Measurements from ENCODE around the gene MEAF6. TPM values are rescaled to one million over a fixed set of nuclear protein-coding genes. Genes with fewer than 3 reads are reported as not detected.
A peak's percentile ranks its signal among the peaks of the same experiment; 100 is the strongest.

MEAF6 gene
- total and polyA plus RNA-seq, 2 of the 8 experiments (the other 6 are each of a cell fraction or from before 2014, with no cell fraction given) = 23.0 to 38.8 TPM

DNA sequence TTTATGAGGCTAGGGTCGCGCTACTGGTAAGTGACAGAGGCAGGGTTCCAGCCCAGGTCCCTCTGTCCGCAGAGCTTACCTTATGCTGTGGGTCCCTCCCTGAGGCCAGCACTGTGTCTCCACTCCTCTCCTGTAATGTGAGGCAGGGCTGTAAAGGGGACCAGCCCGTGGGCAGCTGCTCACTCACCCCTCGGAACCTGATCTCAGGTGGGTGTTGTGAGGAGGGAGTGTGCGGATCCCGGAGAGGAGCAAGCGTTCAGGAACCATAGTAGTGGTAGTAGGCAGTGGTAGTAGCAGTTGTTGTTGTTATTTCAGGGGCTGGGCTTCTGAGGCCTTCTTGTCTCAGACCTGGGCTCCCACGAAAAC lies 38.5 kb downstream of the MEAF6 start:
- H2AFZ ChIP-seq (ENCODE audit: low read length) = no peak overlapping the region
- H3K23ac ChIP-seq (ENCODE audit: insufficient read length) = no peak overlapping the region
- H3K14ac ChIP-seq (ENCODE audit: insufficient read length) = no peak overlapping the region
- H3K56ac ChIP-seq (replicated peaks; ENCODE audit: insufficient read length, low read depth, low read length) = no peak overlapping the region
- H3K23me2 ChIP-seq (ENCODE audit: low read depth, low read length) = peaks cover 8% of the 10 kb centered on the region
- H3K79me1 ChIP-seq (ENCODE audit: low read depth, low read length) = peaks cover 8% of the 10 kb centered on the region
- no peak overlapping the region for H2BK12ac ChIP-seq (ENCODE audit: low read depth, low read length)
- POLR2A ChIA-PET (ENCODE audit: partially characterized antibody) = interaction anchor here (1.2 to 5.7 kb wide), 7 partner anchors 9 to 215 kb away, joined by 4 to 68 read pairs (median 9); partner anchors contain the start of genes DNALI1 and MEAF6
- peaks cover 6 to 21% (median 15%) of the 10 kb centered on the region in 4 experiments; a peak in 7 of 8 replicates for H3K36me3 ChIP-seq (ENCODE audit: control insufficient read depth in 2 of 4, insufficient read depth in 4 of 4, low read length in 3 of 4)
- peaks cover 1 to 13% (median 9%) of the 10 kb centered on the region in 4 experiments; a peak in 6 of 7 replicates for H3K27me3 ChIP-seq (replicated peaks in 1 of 4; ENCODE audit: control insufficient read depth in 3 of 4, extremely low read depth in 1 of 4, insufficient read depth in 3 of 4, low read length in 3 of 4)
- no peak overlapping the region for H2BK20ac ChIP-seq (ENCODE audit: low read length)
- H4K20me1 ChIP-seq (replicated peaks in 1 of 2; ENCODE audit: control insufficient read depth in 1 of 2, insufficient read depth in 2 of 2, low read length in 2 of 2) = peaks cover 0 to 20% of the 10 kb centered on the region in 2 experiments
- DNase-seq (ENCODE audit: low read depth in 1 of 2, low spot score in 2 of 2) = no peak
- CTCF ChIA-PET (ENCODE audit: partially characterized antibody) = interaction anchor here (0.9 to 17.4 kb wide), 5 partner anchors 10 to 386 kb away, joined by 3 to 213 read pairs (median 12); no protein-coding TSS in a partner anchor
- no peak overlapping the region for H4K8ac ChIP-seq (ENCODE audit: extremely low read depth, insufficient read depth, low read length)
- H3K27ac ChIP-seq (ENCODE audit: low read depth, low read length) = 0 out of 2 replicates have a peak overlapping the region, but pooled peaks have one; percentile 6
- no peak overlapping the region for H2BK120ac ChIP-seq (replicated peaks; ENCODE audit: low read depth, low read length)
- H3K79me2 ChIP-seq (ENCODE audit: control insufficient read depth in 1 of 2, insufficient read depth in 2 of 2, low read length in 2 of 2) = peaks cover 0 to 26% of the 10 kb centered on the region in 2 experiments; a peak in 2 of 4 replicates
- H2BK15ac ChIP-seq (ENCODE audit: low read length) = no peak overlapping the region
- peak overlapping the region in 1 of 4 experiments; percentile 19; a peak in 2 of 8 replicates for H3K4me3 ChIP-seq (ENCODE audit: extremely low read depth in 1 of 4, insufficient read depth in 2 of 4, low read depth in 3 of 4, low read length in 4 of 4)
- no peaks in the 10 kb centered on the region for H3K9me3 ChIP-seq (ENCODE audit: insufficient read depth in 2 of 2, low read depth in 1 of 2, low read length in 1 of 2)
- no peak overlapping the region for H3K9ac ChIP-seq (replicated peaks in 1 of 4; ENCODE audit: extremely low read depth in 1 of 4, low read depth in 3 of 4, low read length in 3 of 4)
- H2BK5ac ChIP-seq (ENCODE audit: low read depth, low read length) = 0 out of 2 replicates have a peak overlapping the region, but pooled peaks have one; percentile 12
- H3K18ac ChIP-seq (ENCODE audit: extremely low read depth, low read length) = no peak overlapping the region
- peaks cover 6 to 60% (median 36%) of the 10 kb centered on the region in 4 experiments for H3K4me1 ChIP-seq (replicated peaks in 1 of 4; ENCODE audit: control insufficient read depth in 3 of 4, insufficient read depth in 4 of 4, low read length in 3 of 4)
- 89% methylated on average over 9 of the region's 9 CpGs; no CpG with 5 or more reads in 1 of the 2 experiments for WGBS, 2 experiments (ENCODE audit: extremely low coverage in 1 of 2, insufficient coverage in 1 of 2, insufficient read length in 1 of 2, insufficient replicate concordance in 2 of 2, low coverage in 1 of 2, low lambda C conversion rate in 2 of 2, missing lambda C conversion rate in 1 of 2)
- H3K4me2 ChIP-seq (ENCODE audit: insufficient read depth in 1 of 2, low read depth in 2 of 2, low read length in 2 of 2) = peak overlapping the region; percentile 55 to 75; a peak in 2 of 4 replicates
- H4K91ac ChIP-seq (replicated peaks; ENCODE audit: insufficient read length, low read length) = no peak overlapping the region
- H3K4ac ChIP-seq (replicated peaks; ENCODE audit: insufficient read length, low read depth, low read length) = no peak overlapping the region
- no peak overlapping the region for H2AK5ac ChIP-seq (ENCODE audit: low read depth, low read length)
- no peak for FAIRE-seq
- no peak overlapping the region for H4K5ac ChIP-seq (ENCODE audit: insufficient read length, low read depth, low read length)
- TF ChIP-seq MAFK (IDR thresholded peaks at IDR 0.05; ENCODE audit: low read depth, low read length) (no peak), TAF7 (optimal IDR thresholded peaks at IDR 0.05; ENCODE audit: borderline replicate concordance, low read depth, low read length) (no peak), FOSL1 (IDR thresholded peaks at IDR 0.05; ENCODE audit: insufficient read depth, low read depth, low read length) (no peak), BACH1 (IDR thresholded peaks at IDR 0.05; ENCODE audit: low read length) (no peak), SIN3A (conservative IDR thresholded peaks at IDR 0.05 in 1 of 2, IDR thresholded peaks at IDR 0.05 in 1 of 2; ENCODE audit: low read depth in 1 of 2, low read length in 2 of 2) (no peak), POLR2AphosphoS5 (IDR thresholded peaks at IDR 0.05; ENCODE audit: low read depth, low read length) (no peak), CEBPB (IDR thresholded peaks at IDR 0.05; ENCODE audit: low read depth, low read length) (no peak), JUND (IDR thresholded peaks at IDR 0.05; ENCODE audit: low read length) (no peak), ASH2L (IDR thresholded peaks at IDR 0.05; ENCODE audit: low read length) (no peak), NANOG (IDR thresholded peaks at IDR 0.05; ENCODE audit: insufficient read depth, low read depth, low read length, poor library complexity, severe bottlenecking) (no peak), RAD21 (IDR thresholded peaks at IDR 0.05 in 1 of 2, conservative IDR thresholded peaks at IDR 0.05 in 1 of 2; ENCODE audit: low read depth in 2 of 2, low read length in 2 of 2) (no peak), YY1 (IDR thresholded peaks at IDR 0.05; ENCODE audit: low read depth, low read length) (no peak), NRF1 (IDR thresholded peaks at IDR 0.05; ENCODE audit: low read depth, low read length) (no peak), KDM4A (IDR thresholded peaks at IDR 0.05; ENCODE audit: low read depth, low read length, severe bottlenecking) (no peak)
